ENCODE data around the gene IFT43. TPM values are rescaled to one million over a fixed set of nuclear protein-coding genes. Genes with fewer than 3 reads are reported as not detected.

IFT43 gene
- polyA plus RNA-seq, 1 experiment, result 41.4 TPM

DNA sequence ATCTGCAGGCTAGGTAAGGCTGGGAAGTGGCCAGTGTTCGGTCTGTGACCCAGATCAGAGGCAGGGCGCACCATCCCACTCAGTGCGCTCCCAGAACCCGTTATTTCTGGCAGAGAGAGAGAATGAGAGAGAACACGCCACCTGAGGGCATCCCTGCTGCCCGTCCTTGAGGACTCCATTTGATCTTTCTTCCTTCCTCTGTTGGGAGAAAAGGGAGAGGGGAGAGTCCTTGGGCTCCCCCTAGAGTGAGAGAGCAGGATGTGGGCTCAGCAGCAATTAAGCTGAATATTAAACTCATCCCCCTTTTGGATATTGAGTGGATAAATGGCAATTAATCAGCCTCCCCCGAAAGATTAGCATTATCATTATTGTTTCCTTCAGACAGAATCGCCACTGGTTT lies 70.6 kb downstream of the IFT43 start:
- Histone ChIP-seq H3K27me3 (ENCODE audit: control insufficient read depth, insufficient read depth, low read length) (no peaks in the 10 kb centered on the region), H3K4me3 (ENCODE audit: low read depth, low read length) (no peak overlapping the region), H3K9me3 (ENCODE audit: control insufficient read depth, insufficient read depth, low read length) (no peaks in the 10 kb centered on the region), H3K27ac (ENCODE audit: low read depth, low read length) (no peak overlapping the region)
- CTCF ChIA-PET, result interaction anchor here (0.5 to 9.8 kb wide), 10 partner anchors 12 to 1280 kb away, joined by 3 to 147 read pairs (median 5); no protein-coding TSS in a partner anchor
- POLR2A ChIA-PET, result no interaction called here
- TF ChIP-seq, protein P1, sequence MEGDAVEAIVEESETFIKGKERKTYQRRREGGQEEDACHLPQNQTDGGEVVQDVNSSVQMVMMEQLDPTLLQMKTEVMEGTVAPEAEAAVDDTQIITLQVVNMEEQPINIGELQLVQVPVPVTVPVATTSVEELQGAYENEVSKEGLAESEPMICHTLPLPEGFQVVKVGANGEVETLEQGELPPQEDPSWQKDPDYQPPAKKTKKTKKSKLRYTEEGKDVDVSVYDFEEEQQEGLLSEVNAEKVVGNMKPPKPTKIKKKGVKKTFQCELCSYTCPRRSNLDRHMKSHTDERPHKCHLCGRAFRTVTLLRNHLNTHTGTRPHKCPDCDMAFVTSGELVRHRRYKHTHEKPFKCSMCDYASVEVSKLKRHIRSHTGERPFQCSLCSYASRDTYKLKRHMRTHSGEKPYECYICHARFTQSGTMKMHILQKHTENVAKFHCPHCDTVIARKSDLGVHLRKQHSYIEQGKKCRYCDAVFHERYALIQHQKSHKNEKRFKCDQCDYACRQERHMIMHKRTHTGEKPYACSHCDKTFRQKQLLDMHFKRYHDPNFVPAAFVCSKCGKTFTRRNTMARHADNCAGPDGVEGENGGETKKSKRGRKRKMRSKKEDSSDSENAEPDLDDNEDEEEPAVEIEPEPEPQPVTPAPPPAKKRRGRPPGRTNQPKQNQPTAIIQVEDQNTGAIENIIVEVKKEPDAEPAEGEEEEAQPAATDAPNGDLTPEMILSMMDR (IDR thresholded peaks at IDR 0.05; ENCODE audit: low read depth, low read length), result peak; percentile 57
- no peak for DNase-seq (ENCODE audit: low read depth, low spot score)

DNA sequence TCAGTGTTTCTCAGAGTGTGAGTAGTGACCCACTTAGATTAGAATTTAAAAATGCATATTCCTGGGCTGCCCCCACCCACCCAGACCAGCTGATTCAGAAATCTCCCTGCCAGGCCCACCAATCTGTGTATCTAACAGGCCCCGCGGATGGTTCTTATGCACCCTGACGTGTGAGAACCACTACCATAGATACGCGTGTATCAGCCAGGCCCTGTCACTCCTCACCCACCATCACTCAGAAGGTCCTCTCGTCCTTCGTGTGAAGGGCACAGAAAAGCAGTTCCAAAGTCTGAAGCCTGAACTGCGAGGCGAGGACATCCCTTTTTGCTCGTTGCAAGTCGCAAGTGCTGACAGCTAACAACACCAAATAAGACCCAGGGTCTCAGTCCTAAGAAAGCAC lies 72.4 kb downstream of the IFT43 start:
- no peak overlapping the region for H3K4me3 ChIP-seq (ENCODE audit: low read depth, low read length)
- H3K9me3 ChIP-seq (ENCODE audit: control insufficient read depth, insufficient read depth, low read length), result no peaks in the 10 kb centered on the region
- H3K27ac ChIP-seq (ENCODE audit: low read depth, low read length), result no peak overlapping the region
- POLR2A ChIA-PET, result no interaction called here
- no peaks in the 10 kb centered on the region for H3K27me3 ChIP-seq (ENCODE audit: control insufficient read depth, insufficient read depth, low read length)
- TF ChIP-seq, protein P1 (IDR thresholded peaks at IDR 0.05; ENCODE audit: low read depth, low read length), result no peak
- DNase-seq (ENCODE audit: low read depth, low spot score), result no peak
- CTCF ChIA-PET, result interaction anchor here (2.3 kb wide), 1 partner anchor 329 kb away, joined by 5 read pairs; no protein-coding TSS in a partner anchor

DNA sequence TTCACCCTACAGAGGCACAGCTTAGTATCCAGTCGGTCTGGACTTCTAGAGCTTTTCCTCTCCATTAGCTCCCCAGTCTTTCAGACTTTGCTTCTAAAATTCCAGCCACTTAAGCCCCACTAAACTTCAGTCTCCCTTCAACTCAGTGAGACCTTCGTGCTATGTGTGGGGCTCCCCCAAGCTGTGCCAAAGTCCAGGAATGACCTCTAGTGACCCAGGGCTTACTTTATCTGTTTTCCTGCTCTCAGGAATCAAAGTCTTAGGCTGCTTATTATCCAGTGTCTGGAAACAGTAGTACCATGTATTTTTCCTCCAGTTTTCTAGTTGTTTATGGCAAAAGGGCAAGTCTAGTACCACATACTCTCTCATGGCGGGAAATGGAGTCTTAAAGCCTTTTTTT lies 77.8 kb downstream of the IFT43 start:
- TF ChIP-seq, protein P1 (IDR thresholded peaks at IDR 0.05; ENCODE audit: low read depth, low read length), result no peak
- DNase-seq (ENCODE audit: low read depth, low spot score), result no peak
- CTCF ChIA-PET, result interaction anchor here (1.0 to 2.7 kb wide), 2 partner anchors 13 to 288 kb away, joined by 3 to 11 read pairs; no protein-coding TSS in a partner anchor
- Histone ChIP-seq H3K9me3 (ENCODE audit: control insufficient read depth, insufficient read depth, low read length) (no peaks in the 10 kb centered on the region), H3K27me3 (ENCODE audit: control insufficient read depth, insufficient read depth, low read length) (no peaks in the 10 kb centered on the region), H3K27ac (ENCODE audit: low read depth, low read length) (no peak overlapping the region), H3K4me3 (ENCODE audit: low read depth, low read length) (no peak overlapping the region)
- POLR2A ChIA-PET, result interaction anchor here (0.6 kb wide), 1 partner anchor 57 kb away, joined by 6 read pairs; no protein-coding TSS in a partner anchor

DNA sequence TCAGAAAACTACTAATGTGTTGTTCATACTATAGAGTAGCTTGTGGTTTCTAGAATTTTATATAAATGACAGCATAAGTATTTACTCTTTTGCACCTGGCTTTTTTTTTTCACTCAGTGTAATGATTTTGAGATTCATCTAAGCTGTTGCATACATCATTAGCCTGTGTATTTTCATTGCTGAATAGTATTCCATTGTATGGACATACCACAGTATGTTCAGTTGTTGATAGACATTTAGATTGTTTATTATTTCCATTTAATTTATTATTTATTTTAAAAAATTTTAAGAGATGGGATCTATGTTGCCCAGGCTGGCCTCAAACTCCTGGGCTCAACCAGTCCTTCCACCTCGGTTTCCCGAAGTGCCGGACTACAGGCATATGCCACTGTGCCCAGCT lies 80.0 kb downstream of the IFT43 start:
- TF ChIP-seq, protein P1 (IDR thresholded peaks at IDR 0.05; ENCODE audit: low read depth, low read length), result no peak
- DNase-seq (ENCODE audit: low read depth, low spot score), result no peak
- no peaks in the 10 kb centered on the region for H3K9me3 ChIP-seq (ENCODE audit: control insufficient read depth, insufficient read depth, low read length)
- no peaks in the 10 kb centered on the region for H3K27me3 ChIP-seq (ENCODE audit: control insufficient read depth, insufficient read depth, low read length)
- ChIA-PET POLR2A (no interaction called here), CTCF (interaction anchor here (1.0 kb wide), 2 partner anchors 15 to 322 kb away, joined by 5 to 6 read pairs; no protein-coding TSS in a partner anchor)
- no peak overlapping the region for H3K27ac ChIP-seq (ENCODE audit: low read depth, low read length)
- H3K4me3 ChIP-seq (ENCODE audit: low read depth, low read length), result no peak overlapping the region

DNA sequence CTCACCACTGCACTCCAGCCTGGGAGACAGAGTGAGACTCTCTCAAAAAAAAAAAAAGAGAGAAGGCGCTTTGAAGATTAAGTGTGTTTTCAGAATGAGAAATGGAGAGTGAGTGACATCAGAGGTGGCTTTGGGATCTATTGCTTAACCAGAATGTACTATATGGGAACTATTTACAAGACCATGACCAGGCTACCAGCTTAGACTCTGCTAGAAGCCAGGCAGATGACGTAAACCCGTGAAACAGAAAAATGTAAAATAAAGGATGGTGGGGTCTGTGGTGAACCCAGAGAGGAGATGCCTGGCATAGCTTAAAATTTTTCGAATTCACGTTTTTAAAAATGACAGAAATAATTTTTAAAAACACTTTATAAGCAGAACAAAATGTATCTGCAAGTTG lies 82.0 kb downstream of the IFT43 start:
- no peak overlapping the region for H3K4me3 ChIP-seq (ENCODE audit: low read depth, low read length)
- CTCF ChIA-PET, result interaction anchor here (1.0 kb wide), 1 partner anchor 11 kb away, joined by 5 read pairs; no protein-coding TSS in a partner anchor
- no peak overlapping the region for H3K27ac ChIP-seq (ENCODE audit: low read depth, low read length)
- H3K9me3 ChIP-seq (ENCODE audit: control insufficient read depth, insufficient read depth, low read length), result no peaks in the 10 kb centered on the region
- POLR2A ChIA-PET, result no interaction called here
- TF ChIP-seq, protein P1 (IDR thresholded peaks at IDR 0.05; ENCODE audit: low read depth, low read length), result no peak
- H3K27me3 ChIP-seq (ENCODE audit: control insufficient read depth, insufficient read depth, low read length), result no peaks in the 10 kb centered on the region
- no peak for DNase-seq (ENCODE audit: low read depth, low spot score)

Data from AG04450 (cell line).